NOMO-1 (cell line): Measurements from ENCODE around the gene ACRV1.
"Not testable (repeated sequence)": the region's sequence is repeated elsewhere in the genome, so short reads cannot be mapped to it uniquely, and the experiment has no call there.

ENCODE experiments used
- DNase-seq, 2 experiments: peaks; one replicate each; lab custom pipeline; 2025; ENCODE audit not compliant: unreplicated experiment in 2 of 2; lab: John Stamatoyannopoulos, UW

The ACRV1 gene

GRCh38 chr11:125680747-125681146, at the start of gene ACRV1:
Gene ACRV1 (minus strand): TSS chr11:125680847. CDS start chr11:125680780, 67 bp downstream.
- DNase-seq, result no peak

- DNase-seq, result no peak
Observed at GRCh38 chr11:125728969-125729368, 48.3 kb upstream of the ACRV1 start.

GRCh38 chr11:125724125-125724524, 43.5 kb upstream of the ACRV1 start:
- DNase-seq, result no peak

- no peak for DNase-seq
Observed at GRCh38 chr11:125720781-125721180, 40.1 kb upstream of the ACRV1 start.

- not testable (repeated sequence) for DNase-seq
Observed at GRCh38 chr11:125704686-125705085, 24.0 kb upstream of the ACRV1 start.

- DNase-seq, result no peak
Observed at GRCh38 chr11:125701858-125702621, 21.4 kb upstream of the ACRV1 start.

GRCh38 chr11:125701018-125701610, 20.5 kb upstream of the ACRV1 start:
- no peak for DNase-seq

GRCh38 chr11:125694951-125695350, 14.3 kb upstream of the ACRV1 start:
- no peak for DNase-seq

GRCh38 chr11:125692887-125693286, 12.2 kb upstream of the ACRV1 start:
- no peak for DNase-seq

- DNase-seq, result no peak
Observed at GRCh38 chr11:125690006-125690405, 9.4 kb upstream of the ACRV1 start.

GRCh38 chr11:125689274-125689859, 8.7 kb upstream of the ACRV1 start:
- no peak for DNase-seq

GRCh38 chr11:125688632-125689031, 8.0 kb upstream of the ACRV1 start:
- no peak for DNase-seq

- DNase-seq, result no peak
Observed at GRCh38 chr11:125688066-125688465, 7.4 kb upstream of the ACRV1 start.

GRCh38 chr11:125685228-125685627, 4.6 kb upstream of the ACRV1 start:
- no peak for DNase-seq

GRCh38 chr11:125679837-125680236, 810 bp downstream of the ACRV1 start:
- DNase-seq, result no peak

GRCh38 chr11:125679397-125679796, 1.2 kb downstream of the ACRV1 start:
- DNase-seq, result no peak

GRCh38 chr11:125675196-125675595, 5.5 kb downstream of the ACRV1 start:
- DNase-seq, result no peak

GRCh38 chr11:125674210-125674609, 6.4 kb downstream of the ACRV1 start:
- no peak for DNase-seq

- DNase-seq, result no peak
Observed at GRCh38 chr11:125671561-125671960, 9.1 kb downstream of the ACRV1 start.

GRCh38 chr11:125670172-125670571, 10.5 kb downstream of the ACRV1 start:
- DNase-seq, result no peak

- no peak for DNase-seq
Observed at GRCh38 chr11:125667151-125667550, 13.5 kb downstream of the ACRV1 start.

GRCh38 chr11:125663910-125664309, 16.7 kb downstream of the ACRV1 start:
- DNase-seq, result no peak
